CD4-positive, CD25-positive, alpha-beta regulatory T cell (primary cell): Measurements from ENCODE around the gene DLG2. TPM values are rescaled to one million over a fixed set of nuclear protein-coding genes. Genes with fewer than 3 reads are reported as not detected.

ENCODE experiments used
- ATAC-seq, 2 donors: fragments of 150-1000 bp; cut with Tn5 transposase; one replicate each; pipeline ENCODE4 v1.10.0; 2021; ENCODE audit warnings: low read depth in 2 of 2, moderate number of reproducible peaks in 2 of 2, moderate library complexity in 1 of 2
- DNase-seq, 3 donors: peaks; one replicate each; pipeline versions ENCODE4 v3.0.0 to v3.0.0-alpha.2; 2012 to 2022; ENCODE audit warnings: mixed read lengths in 1 of 3
- H3K27ac ChIP-seq: one replicate; pipeline ENCODE4 v1.7.0; 2013; ENCODE audit warnings: mild to moderate bottlenecking, low read length; ENCODE audit not compliant: insufficient read depth, poor library complexity, severe bottlenecking
- H3K27me3 ChIP-seq: one replicate; pipeline ENCODE4 v1.7.0; 2013; ENCODE audit warnings: low read length; ENCODE audit not compliant: control insufficient read depth, insufficient read depth
- H3K36me3 ChIP-seq: one replicate; pipeline ENCODE4 v1.7.0; 2013; ENCODE audit warnings: mild to moderate bottlenecking, low read length, moderate library complexity; ENCODE audit not compliant: control insufficient read depth, insufficient read depth
- H3K4me1 ChIP-seq: 2 replicates; pipeline ENCODE4 v1.7.0; 2013; ENCODE audit warnings: mild to moderate bottlenecking, low read length; ENCODE audit not compliant: insufficient read depth, control insufficient read depth, poor library complexity, severe bottlenecking
- H3K4me3 ChIP-seq: one replicate; pipeline ENCODE4 v1.7.0; 2013; ENCODE audit warnings: low read depth, mild to moderate bottlenecking, low read length, moderate library complexity
- H3K9me3 ChIP-seq, 2 experiments: 1 replicate in 1 of 2; 2 replicates in 1 of 2; pipeline ENCODE4 v1.7.0; 2013; ENCODE audit warnings: low read length in 2 of 2, mild to moderate bottlenecking in 1 of 2, moderate library complexity in 1 of 2; ENCODE audit not compliant: control insufficient read depth in 2 of 2
- H3K27ac Mint-ChIP-seq, 3 donors: one replicate each; pipeline ENCODE4 v1.8.0; 2020 to 2022; ENCODE audit warnings: mild to moderate bottlenecking in 3 of 3, mixed read lengths in 3 of 3, moderate library complexity in 2 of 3
- H3K27me3 Mint-ChIP-seq: one replicate; pipeline ENCODE4 v1.8.0; 2022; ENCODE audit warnings: mild to moderate bottlenecking, mixed read lengths
- H3K36me3 Mint-ChIP-seq: one replicate; pipeline ENCODE4 v1.8.0; 2020; ENCODE audit warnings: mixed read lengths
- H3K4me1 Mint-ChIP-seq, 4 donors: one replicate each; pipeline ENCODE4 v1.8.0; 2020 to 2022; ENCODE audit warnings: mixed read lengths in 4 of 4, mild to moderate bottlenecking in 1 of 4
- H3K4me3 Mint-ChIP-seq, 4 donors: one replicate each; pipeline ENCODE4 v1.8.0; 2020 to 2022; ENCODE audit warnings: mild to moderate bottlenecking in 4 of 4, mixed read lengths in 4 of 4, moderate library complexity in 3 of 4
- H3K9me3 Mint-ChIP-seq, 7 donors: one replicate each; pipeline ENCODE4 v1.8.0; 2020 to 2022; ENCODE audit warnings: mixed read lengths in 7 of 7, mild to moderate bottlenecking in 3 of 7, moderate library complexity in 2 of 7
- polyA plus RNA-seq, 4 donors: library from polyadenylated mRNA; unstranded; fragments of 300-500 nt; fragmentation: Illumina TruSeq; gene quantifications; one replicate each; pipeline ENCODE4 v1.2.3, GENCODE V29; 2021
- total RNA-seq: library from RNA; stranded (reverse); gene quantifications from one replicate; pipeline ENCODE4 v1.2.3, GENCODE V29; 2022

The DLG2 gene
- total and polyA plus RNA-seq, 5 donors from 2014 or later = 0.26 to 2.0 (median 0.94) TPM

DNA sequence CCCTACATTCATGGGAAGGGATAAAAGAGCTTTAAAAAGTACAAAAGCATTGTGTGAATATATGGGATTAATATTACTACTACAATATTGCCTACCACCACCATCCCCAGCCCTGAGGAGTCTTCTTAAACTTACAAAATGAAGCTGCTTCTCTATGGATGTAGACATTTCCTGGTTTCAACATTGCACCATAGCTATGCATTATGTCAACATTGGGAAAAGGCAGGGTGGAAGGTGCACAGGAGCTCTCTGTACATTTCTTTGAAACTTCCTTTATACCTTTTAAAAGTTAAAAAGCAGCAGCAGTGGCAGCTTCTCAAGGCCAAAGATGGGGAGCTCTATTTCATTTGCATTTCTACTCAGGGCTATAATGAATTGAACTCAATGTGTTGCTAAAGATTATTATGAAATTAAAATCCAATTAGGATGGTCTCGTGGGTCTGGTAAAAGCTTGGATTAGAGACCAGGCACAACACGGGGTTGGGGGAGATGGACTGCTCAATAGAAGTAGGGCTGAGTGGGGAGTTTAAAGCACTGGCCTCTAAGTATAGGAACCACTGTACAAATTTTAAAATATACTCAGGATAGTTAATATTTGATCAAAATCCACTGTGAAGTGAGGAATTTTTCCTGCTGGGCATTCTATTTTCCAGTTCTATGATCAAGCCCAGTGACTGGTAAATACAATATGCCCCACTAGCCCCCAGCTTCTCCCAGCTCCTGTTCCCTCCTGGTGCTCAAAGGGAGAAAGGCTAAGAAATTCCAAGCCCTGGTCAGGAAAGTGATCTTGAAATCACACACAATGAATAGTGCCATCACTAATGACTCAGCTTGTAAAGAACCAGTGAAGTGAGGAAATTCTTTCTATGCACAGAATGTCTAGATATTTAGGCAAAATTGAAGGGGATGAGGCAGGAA is 1978.3 kb downstream of the DLG2 start:
- Histone ChIP-seq H3K27me3 (no peaks in the 10 kb centered on the region), H3K4me3 (no peak overlapping the region), H3K27ac (no peak overlapping the region), H3K36me3 (no peaks in the 10 kb centered on the region), H3K9me3 (no peaks in the 10 kb centered on the region), H3K4me1 (no peaks in the 10 kb centered on the region)
- peaks cover 0 to 1% (median 0%) of the 10 kb centered on the region in 7 donors for H3K9me3 Mint-ChIP-seq
- ATAC-seq = no peak
- H3K27ac Mint-ChIP-seq = no peak overlapping the region
- peaks cover 0 to 2% (median 0%) of the 10 kb centered on the region in 4 donors for H3K4me1 Mint-ChIP-seq
- no peak for DNase-seq
- H3K4me3 Mint-ChIP-seq = no peak overlapping the region
- H3K27me3 Mint-ChIP-seq = peaks cover 7% of the 10 kb centered on the region
- H3K36me3 Mint-ChIP-seq = no peaks in the 10 kb centered on the region

DNA sequence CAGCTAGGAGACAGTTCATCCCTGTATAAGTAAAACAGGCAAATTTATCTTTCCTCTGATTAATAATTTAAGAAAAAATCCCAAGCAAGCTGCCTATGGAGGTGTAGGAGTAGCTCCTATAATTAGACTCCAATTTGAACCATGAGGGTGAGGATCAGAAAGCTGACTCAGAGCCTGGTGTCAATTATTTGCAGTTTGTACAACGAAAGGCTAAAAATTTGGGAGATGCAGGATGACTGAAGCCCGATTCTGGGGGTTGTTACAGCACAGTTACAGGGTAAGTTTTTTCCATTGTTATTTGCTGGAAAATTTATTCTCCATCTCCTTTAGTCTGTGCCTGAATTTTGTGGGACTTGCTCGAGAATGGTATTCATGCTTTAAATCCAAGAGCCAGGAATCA is 1981.6 kb downstream of the DLG2 start:
- Histone ChIP-seq H3K4me3 (no peak overlapping the region), H3K9me3 (no peaks in the 10 kb centered on the region), H3K27me3 (no peaks in the 10 kb centered on the region), H3K4me1 (no peaks in the 10 kb centered on the region), H3K36me3 (no peaks in the 10 kb centered on the region), H3K27ac (no peak overlapping the region)
- DNase-seq = no peak
- H3K4me3 Mint-ChIP-seq = no peak overlapping the region
- H3K4me1 Mint-ChIP-seq = peaks cover 0 to 2% (median 0%) of the 10 kb centered on the region in 4 donors
- ATAC-seq = no peak
- no peak overlapping the region for H3K27ac Mint-ChIP-seq
- H3K36me3 Mint-ChIP-seq = no peaks in the 10 kb centered on the region
- H3K9me3 Mint-ChIP-seq = peaks cover 0 to 1% (median 0%) of the 10 kb centered on the region in 7 donors
- H3K27me3 Mint-ChIP-seq = peaks cover 11% of the 10 kb centered on the region

DNA sequence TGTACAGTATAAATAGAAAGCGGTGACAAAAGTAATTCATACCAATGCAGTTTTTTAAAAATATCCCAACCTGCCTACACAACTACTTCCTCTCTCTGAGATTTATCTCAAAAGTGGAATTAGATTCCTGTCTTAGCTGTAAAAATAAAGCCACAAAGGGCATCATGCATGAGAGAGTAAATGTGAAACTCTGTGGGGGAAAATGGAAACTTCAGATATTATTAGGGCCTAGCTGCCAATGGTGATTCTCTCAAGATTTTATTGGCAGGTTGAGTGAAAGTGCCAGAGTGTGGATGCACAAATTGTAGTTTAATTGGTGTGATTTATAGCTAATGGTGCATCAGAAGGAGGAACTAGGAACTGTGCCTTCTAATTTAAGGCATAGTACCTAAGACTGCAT is 1984.0 kb downstream of the DLG2 start:
- peaks cover 9% of the 10 kb centered on the region for H3K27me3 Mint-ChIP-seq
- H3K4me3 Mint-ChIP-seq = no peak overlapping the region
- Histone ChIP-seq H3K36me3 (no peaks in the 10 kb centered on the region), H3K27ac (no peak overlapping the region), H3K27me3 (no peaks in the 10 kb centered on the region), H3K9me3 (no peaks in the 10 kb centered on the region), H3K4me3 (no peak overlapping the region), H3K4me1 (no peaks in the 10 kb centered on the region)
- H3K27ac Mint-ChIP-seq = no peak overlapping the region
- H3K4me1 Mint-ChIP-seq = peaks cover 0 to 2% (median 0%) of the 10 kb centered on the region in 4 donors
- H3K9me3 Mint-ChIP-seq = no peaks in the 10 kb centered on the region
- ATAC-seq (no peak), DNase-seq (no peak)
- no peaks in the 10 kb centered on the region for H3K36me3 Mint-ChIP-seq

DNA sequence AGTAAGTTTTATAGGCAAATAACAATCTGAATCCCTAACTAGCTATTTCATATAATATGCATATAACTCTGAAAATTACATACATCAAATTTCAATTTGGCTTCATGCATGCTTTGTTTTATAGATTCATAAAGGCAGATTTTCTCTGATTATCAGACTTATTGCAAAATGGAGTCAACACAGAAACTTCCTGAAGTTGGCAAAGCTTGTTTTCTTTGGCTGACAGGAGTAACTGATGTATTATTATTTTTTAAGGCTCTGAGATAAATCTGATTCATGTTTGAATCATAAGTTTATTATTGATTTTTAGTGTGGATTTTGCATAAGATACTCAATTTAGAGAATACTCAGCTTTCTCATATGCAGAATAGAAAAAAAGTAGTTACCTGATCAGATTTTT is 1984.6 kb downstream of the DLG2 start:
- H3K27me3 Mint-ChIP-seq = peaks cover 11% of the 10 kb centered on the region
- no peaks in the 10 kb centered on the region for H3K9me3 ChIP-seq
- DNase-seq = no peak
- H3K4me1 Mint-ChIP-seq = peaks cover 0 to 2% (median 0%) of the 10 kb centered on the region in 4 donors
- H3K4me3 ChIP-seq = no peak overlapping the region
- no peak overlapping the region for H3K27ac ChIP-seq
- H3K27ac Mint-ChIP-seq = no peak overlapping the region
- ATAC-seq = no peak
- H3K27me3 ChIP-seq = no peaks in the 10 kb centered on the region
- no peaks in the 10 kb centered on the region for H3K36me3 ChIP-seq
- H3K4me3 Mint-ChIP-seq = no peak overlapping the region
- H3K9me3 Mint-ChIP-seq = no peaks in the 10 kb centered on the region
- no peaks in the 10 kb centered on the region for H3K36me3 Mint-ChIP-seq
- no peaks in the 10 kb centered on the region for H3K4me1 ChIP-seq

DNA sequence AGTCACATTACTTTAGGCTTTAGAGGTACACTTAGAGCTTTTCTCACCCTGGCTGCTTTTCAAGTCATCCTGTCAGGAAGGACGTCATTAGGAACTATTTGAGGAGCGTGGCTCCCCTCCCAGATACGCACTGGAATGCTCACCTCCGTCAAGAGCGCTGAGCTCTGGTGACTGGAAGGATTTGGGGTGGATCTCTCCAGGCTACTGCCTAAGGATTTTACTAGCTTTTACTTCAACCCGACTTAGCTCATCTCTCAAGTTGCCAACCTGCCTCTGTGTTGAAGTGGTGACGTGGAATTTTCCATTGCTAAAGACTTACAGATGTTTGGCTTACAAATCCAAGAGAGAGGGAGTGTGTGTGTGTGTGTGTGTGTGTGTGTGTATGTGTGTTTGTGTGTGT is 1985.6 kb downstream of the DLG2 start:
- Mint-ChIP-seq H3K4me1 (peaks cover 0 to 2% (median 0%) of the 10 kb centered on the region in 4 donors), H3K27ac (no peak overlapping the region), H3K4me3 (no peak overlapping the region), H3K36me3 (no peaks in the 10 kb centered on the region), H3K27me3 (peaks cover 16% of the 10 kb centered on the region), H3K9me3 (no peaks in the 10 kb centered on the region)
- ATAC-seq (no peak), DNase-seq (no peak)
- no peaks in the 10 kb centered on the region for H3K27me3 ChIP-seq
- H3K36me3 ChIP-seq = no peaks in the 10 kb centered on the region
- no peaks in the 10 kb centered on the region for H3K4me1 ChIP-seq
- H3K27ac ChIP-seq = no peak overlapping the region
- no peaks in the 10 kb centered on the region for H3K9me3 ChIP-seq
- H3K4me3 ChIP-seq = no peak overlapping the region

DNA sequence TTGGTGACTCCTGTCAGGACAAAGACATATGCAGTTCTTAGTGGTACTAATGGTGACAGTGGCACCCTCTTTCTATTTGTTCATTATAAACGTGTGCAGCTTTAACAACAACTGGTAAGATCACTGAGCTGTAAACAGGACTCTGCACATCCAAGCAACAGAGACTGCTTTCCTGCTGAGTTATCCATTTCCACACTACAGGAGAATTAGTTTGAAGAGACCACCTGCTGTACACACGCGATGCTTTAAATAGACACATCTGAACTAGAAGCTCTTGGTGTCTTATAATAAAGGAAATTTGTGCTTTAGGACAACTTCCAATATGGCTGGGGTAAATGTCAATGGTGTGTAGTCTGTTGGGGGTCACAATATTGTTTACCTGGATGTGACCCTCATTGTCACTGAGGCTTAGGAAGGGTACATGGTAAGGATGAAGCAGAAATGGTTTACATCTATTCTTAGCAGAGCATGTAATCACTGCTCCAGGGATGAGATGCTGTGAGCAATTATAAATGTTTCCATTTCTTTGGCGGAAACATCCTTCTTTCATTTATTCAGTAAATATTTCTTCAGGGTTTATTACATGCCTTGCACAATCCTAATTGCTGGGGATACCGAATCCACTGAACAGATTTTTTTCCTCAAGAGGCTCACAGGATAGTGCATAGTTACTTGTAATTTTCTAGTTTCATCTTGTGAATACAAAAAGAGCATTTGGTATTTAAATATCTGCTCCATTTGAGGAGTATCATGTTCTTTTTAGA is 1987.0 kb downstream of the DLG2 start:
- no peaks in the 10 kb centered on the region for H3K4me1 ChIP-seq
- H3K4me1 Mint-ChIP-seq = no peaks in the 10 kb centered on the region
- H3K27me3 ChIP-seq = peaks cover 2% of the 10 kb centered on the region
- no peak for ATAC-seq
- peaks cover 16% of the 10 kb centered on the region for H3K27me3 Mint-ChIP-seq
- no peak overlapping the region for H3K27ac Mint-ChIP-seq
- H3K9me3 ChIP-seq = no peaks in the 10 kb centered on the region
- no peak overlapping the region for H3K4me3 ChIP-seq
- no peak overlapping the region for H3K27ac ChIP-seq
- no peak for DNase-seq
- no peaks in the 10 kb centered on the region for H3K36me3 ChIP-seq
- H3K36me3 Mint-ChIP-seq = no peaks in the 10 kb centered on the region
- peaks cover 0 to 2% (median 0%) of the 10 kb centered on the region in 7 donors for H3K9me3 Mint-ChIP-seq
- no peak overlapping the region for H3K4me3 Mint-ChIP-seq

DNA sequence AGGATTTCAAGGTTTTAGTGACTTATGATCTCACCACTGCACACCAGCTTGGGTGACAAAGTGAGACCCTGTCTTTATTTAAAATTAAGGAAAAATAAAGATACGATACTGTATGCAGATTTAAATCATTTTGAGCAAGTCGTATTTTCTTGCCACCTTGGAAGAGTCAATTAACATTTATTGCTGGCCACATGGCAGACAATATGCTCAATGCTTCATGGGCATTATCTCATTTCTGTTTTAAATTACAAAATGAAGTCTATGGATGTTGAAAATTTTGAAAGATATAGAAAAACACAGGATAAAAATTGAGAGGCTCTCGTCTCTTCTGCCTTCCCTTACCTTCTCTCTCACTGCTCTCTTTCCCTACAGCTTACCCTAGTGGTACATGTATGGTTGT is 1992.0 kb downstream of the DLG2 start:
- Mint-ChIP-seq H3K9me3 (peaks cover 0 to 2% (median 0%) of the 10 kb centered on the region in 7 donors), H3K27me3 (peaks cover 12% of the 10 kb centered on the region), H3K27ac (no peak overlapping the region), H3K36me3 (no peaks in the 10 kb centered on the region), H3K4me3 (no peak overlapping the region), H3K4me1 (no peaks in the 10 kb centered on the region)
- no peak for ATAC-seq
- Histone ChIP-seq H3K9me3 (no peaks in the 10 kb centered on the region), H3K4me3 (no peak overlapping the region), H3K36me3 (no peaks in the 10 kb centered on the region), H3K27ac (no peak overlapping the region), H3K27me3 (peaks cover 2% of the 10 kb centered on the region), H3K4me1 (no peaks in the 10 kb centered on the region)
- DNase-seq = no peak
